ENCODE data around the gene NAALADL2. TPM values are rescaled to one million over a fixed set of nuclear protein-coding genes. Genes with fewer than 3 reads are reported as not detected.

Gene NAALADL2
- total and polyA plus RNA-seq, 7 donors, result 0.56 to 3.3 (median 1.6) TPM

DNA sequence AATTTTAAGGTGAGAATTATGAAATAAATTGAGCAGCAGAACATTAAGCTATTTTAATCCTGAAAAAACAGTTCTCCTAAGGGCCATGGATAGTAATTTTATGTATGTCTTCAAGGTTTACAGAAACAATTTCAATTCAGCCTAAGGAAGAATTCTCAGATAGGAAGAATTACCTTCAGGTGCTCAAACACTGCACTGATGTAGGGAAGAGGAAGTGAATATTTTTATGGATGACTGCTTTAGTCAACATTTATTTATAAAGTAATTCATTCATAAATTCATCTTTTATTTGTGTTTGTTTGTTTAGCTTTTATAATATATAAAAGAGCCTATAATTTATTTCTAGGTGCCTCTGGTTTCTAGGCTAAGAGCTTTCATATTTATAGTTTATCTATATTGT, 620.7 kb downstream of the NAALADL2 start:
- H3K27ac ChIP-seq, result no peak overlapping the region
- H3K27me3 ChIP-seq (ENCODE audit: insufficient read depth in 3 of 3, low read length in 2 of 3), result no peaks in the 10 kb centered on the region
- TF ChIP-seq, protein P1, sequence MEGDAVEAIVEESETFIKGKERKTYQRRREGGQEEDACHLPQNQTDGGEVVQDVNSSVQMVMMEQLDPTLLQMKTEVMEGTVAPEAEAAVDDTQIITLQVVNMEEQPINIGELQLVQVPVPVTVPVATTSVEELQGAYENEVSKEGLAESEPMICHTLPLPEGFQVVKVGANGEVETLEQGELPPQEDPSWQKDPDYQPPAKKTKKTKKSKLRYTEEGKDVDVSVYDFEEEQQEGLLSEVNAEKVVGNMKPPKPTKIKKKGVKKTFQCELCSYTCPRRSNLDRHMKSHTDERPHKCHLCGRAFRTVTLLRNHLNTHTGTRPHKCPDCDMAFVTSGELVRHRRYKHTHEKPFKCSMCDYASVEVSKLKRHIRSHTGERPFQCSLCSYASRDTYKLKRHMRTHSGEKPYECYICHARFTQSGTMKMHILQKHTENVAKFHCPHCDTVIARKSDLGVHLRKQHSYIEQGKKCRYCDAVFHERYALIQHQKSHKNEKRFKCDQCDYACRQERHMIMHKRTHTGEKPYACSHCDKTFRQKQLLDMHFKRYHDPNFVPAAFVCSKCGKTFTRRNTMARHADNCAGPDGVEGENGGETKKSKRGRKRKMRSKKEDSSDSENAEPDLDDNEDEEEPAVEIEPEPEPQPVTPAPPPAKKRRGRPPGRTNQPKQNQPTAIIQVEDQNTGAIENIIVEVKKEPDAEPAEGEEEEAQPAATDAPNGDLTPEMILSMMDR (IDR thresholded peaks at IDR 0.05), result no peak
- H3K36me3 ChIP-seq (ENCODE audit: insufficient read depth in 1 of 2, low read depth in 1 of 2), result no peaks in the 10 kb centered on the region
- no peaks in the 10 kb centered on the region for H3K9me3 ChIP-seq
- DNase-seq, result no peak
- H3K4me3 ChIP-seq, result no peak overlapping the region
- H3K4me1 ChIP-seq, result no peaks in the 10 kb centered on the region
- ATAC-seq, result no peak
- intact Hi-C loops (cut with DNase I), result no loop called here

- TF ChIP-seq, protein P1 (IDR thresholded peaks at IDR 0.05), result no peak
- intact Hi-C loops (cut with DNase I), result no loop called here
- H3K9me3 ChIP-seq, result no peaks in the 10 kb centered on the region
- no peak for DNase-seq
- no peak for ATAC-seq
- H3K4me3 ChIP-seq, result no peak overlapping the region
- H3K27ac ChIP-seq, result no peak overlapping the region
- H3K36me3 ChIP-seq (ENCODE audit: insufficient read depth in 1 of 2, low read depth in 1 of 2), result no peaks in the 10 kb centered on the region
- no peaks in the 10 kb centered on the region for H3K27me3 ChIP-seq (ENCODE audit: insufficient read depth in 3 of 3, low read length in 2 of 3)
- H3K4me1 ChIP-seq, result no peaks in the 10 kb centered on the region
- WGBS, 3 donors, result 93 to 98% (median 97%) methylated on average over 2 of the region's 2 CpGs
These were observed 625.5 kb downstream of the NAALADL2 start for GRCh38 chr3:175484666-175485065.

- 81 to 93% (median 88%) methylated on average over 1 of the region's 1 CpG for WGBS, 3 donors
- ATAC-seq (no peak), DNase-seq (no peak)
- Histone ChIP-seq H3K4me1 (no peaks in the 10 kb centered on the region), H3K27ac (no peak overlapping the region), H3K27me3 (ENCODE audit: insufficient read depth in 3 of 3, low read length in 2 of 3) (no peaks in the 10 kb centered on the region), H3K9me3 (no peaks in the 10 kb centered on the region), H3K4me3 (no peak overlapping the region), H3K36me3 (ENCODE audit: insufficient read depth in 1 of 2, low read depth in 1 of 2) (no peaks in the 10 kb centered on the region)
- intact Hi-C loops (cut with DNase I), result no loop called here
- TF ChIP-seq, protein P1 (IDR thresholded peaks at IDR 0.05), result no peak
These were observed 626.3 kb downstream of the NAALADL2 start for GRCh38 chr3:175485436-175485835.

DNA sequence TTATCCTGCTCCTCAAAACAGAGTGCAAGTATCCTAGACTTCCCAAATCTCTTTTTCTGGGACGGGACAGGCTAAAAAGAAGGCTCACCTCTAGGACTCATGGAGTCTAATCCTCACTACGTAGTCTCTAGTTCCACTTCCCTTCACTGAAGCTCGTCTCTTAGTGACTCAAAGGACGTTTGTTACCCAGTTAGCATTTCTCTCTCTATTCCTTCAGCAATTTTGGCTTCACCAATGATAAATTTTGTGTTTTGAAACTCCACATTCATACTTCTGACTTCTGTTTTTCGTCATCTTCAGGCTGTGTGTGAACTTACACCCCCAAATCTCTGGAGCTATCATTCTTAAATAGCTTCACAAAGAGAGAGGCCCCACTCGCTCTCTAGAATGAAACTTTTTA, 627.1 kb downstream of the NAALADL2 start:
- Histone ChIP-seq H3K4me3 (no peak overlapping the region), H3K4me1 (no peaks in the 10 kb centered on the region), H3K27ac (no peak overlapping the region), H3K36me3 (ENCODE audit: insufficient read depth in 1 of 2, low read depth in 1 of 2) (no peaks in the 10 kb centered on the region), H3K27me3 (ENCODE audit: insufficient read depth in 3 of 3, low read length in 2 of 3) (no peaks in the 10 kb centered on the region), H3K9me3 (no peaks in the 10 kb centered on the region)
- intact Hi-C loops (cut with DNase I), result no loop called here
- TF ChIP-seq, protein P1 (IDR thresholded peaks at IDR 0.05), result no peak
- DNase-seq (no peak), ATAC-seq (no peak)
- 87 to 91% (median 89%) methylated on average over 6 of the region's 6 CpGs for WGBS, 3 donors

GRCh38 chr3:175489406-175489805, 630.3 kb downstream of the NAALADL2 start:
- Histone ChIP-seq H3K9me3 (no peaks in the 10 kb centered on the region), H3K36me3 (ENCODE audit: insufficient read depth in 1 of 2, low read depth in 1 of 2) (no peaks in the 10 kb centered on the region), H3K27ac (no peak overlapping the region), H3K27me3 (ENCODE audit: insufficient read depth in 3 of 3, low read length in 2 of 3) (no peaks in the 10 kb centered on the region), H3K4me3 (no peak overlapping the region), H3K4me1 (no peaks in the 10 kb centered on the region)
- ATAC-seq (no peak), DNase-seq (no peak)
- intact Hi-C loops (cut with DNase I), result no loop called here
- 67 to 70% (median 67%) methylated on average over 1 of the region's 1 CpG for WGBS, 3 donors
- TF ChIP-seq, protein P1 (IDR thresholded peaks at IDR 0.05), result no peak

Data from psoas muscle (tissue), 8 donors.